Stimulated activated CD8-positive, alpha-beta memory T cell treated with anti-CD3 and anti-CD28 coated beads, Interleukin-12 subunit alpha, Interleukin-12 subunit beta, amount 100 ng/mL, for 24 hours (primary cell): ENCODE measurements around the gene MS4A10.

ENCODE experiments used
- DNase-seq: peaks from one replicate; pipeline ENCODE4 v3.0.0-alpha.2; 2020; ENCODE audit errors: extremely low read depth

The MS4A10 gene

GRCh38 chr11:60825118-60825517 is 40.0 kb downstream of the MS4A10 start:
- no peak for DNase-seq

- DNase-seq, result no peak
Observed at GRCh38 chr11:60825790-60826189, 40.7 kb downstream of the MS4A10 start.

DNA sequence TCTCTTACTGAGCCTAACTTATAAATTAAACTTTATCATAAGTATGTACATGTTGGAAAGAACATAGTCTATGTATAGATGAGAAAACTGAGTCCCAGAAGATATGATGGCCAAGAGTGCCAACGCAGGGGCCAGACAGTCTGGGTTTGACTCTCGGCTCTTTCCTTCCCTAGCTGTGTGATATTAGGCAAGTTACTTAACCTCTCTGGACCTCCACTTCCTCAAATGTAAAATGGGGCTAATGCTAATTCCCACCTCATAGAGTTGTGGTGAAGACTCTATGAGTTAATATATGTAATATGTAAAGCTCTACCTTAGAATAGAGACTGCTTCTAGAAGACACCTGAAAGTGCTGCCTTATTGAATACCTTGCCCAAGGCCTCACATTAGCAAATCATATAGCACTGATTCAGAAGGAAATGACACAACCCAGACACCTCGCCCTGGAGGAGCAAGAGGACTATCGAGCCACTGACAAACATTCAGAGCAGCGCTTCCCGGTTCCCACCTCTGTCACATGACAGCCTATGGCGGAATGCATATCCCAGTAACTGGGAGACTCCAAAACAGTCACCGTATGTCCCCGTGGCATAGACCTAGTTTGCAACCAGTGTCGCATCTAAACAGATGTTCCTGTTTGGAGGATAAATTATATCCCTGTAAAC is 45.5 kb downstream of the MS4A10 start:
- no peak for DNase-seq

DNA sequence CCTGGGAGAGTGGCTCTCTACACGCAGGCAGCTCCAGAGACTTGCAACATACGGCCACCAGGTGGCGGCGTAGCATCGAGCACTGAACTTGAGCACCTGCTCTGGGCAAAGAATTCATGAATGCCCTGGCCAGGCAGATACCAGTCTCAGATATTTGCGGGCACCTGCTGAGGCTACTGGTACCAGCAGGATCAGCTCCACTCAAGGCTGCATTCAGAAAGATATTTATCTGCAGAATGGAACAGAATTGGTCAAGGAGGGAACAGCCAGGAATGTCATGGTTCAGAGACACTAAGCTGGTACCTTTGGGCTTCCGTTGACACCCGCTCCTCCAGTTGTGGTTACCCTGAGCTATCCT is 46.0 kb downstream of the MS4A10 start:
- DNase-seq, result peak; percentile 53

GRCh38 chr11:60831501-60832079 is 46.5 kb downstream of the MS4A10 start:
- no peak for DNase-seq

DNA sequence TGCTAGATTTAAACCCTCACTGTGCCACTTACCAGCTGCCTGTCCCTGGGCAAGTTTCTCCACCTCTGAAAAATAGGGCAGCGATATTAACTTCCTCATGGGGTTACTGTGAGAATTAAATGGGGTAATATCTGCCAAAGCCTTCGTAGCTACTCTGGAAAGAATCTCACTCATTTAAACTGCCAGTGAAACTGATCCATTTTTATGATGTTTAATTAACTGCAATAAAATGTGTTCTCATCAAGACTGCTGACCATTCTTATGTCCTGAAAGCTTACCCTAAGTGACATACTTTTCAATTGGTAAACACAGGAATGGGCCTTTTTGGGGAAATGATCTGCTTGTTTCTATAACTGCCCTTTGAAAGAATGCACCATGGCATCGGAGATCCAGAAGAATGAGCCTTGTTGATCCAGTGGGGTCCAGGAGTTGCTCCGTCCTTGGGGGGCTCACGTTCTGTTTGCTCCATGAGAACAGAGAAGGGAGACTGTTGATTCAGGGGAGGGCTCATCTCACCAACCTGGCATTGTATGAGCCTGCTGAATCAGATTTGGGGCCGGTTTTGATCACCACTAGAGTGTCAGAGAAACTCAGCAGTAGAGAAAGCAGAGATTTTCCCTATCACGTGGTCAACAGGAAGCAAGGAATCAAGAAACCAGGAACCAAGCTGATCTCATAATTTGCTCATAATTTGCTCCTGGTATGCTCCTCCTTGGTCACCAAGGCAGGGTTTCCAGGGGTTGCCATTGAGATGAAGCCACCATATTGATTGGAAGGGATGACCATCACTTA is 49.8 kb downstream of the MS4A10 start:
- DNase-seq, result no peak

- no peak for DNase-seq
Observed at GRCh38 chr11:60835534-60835846, 50.4 kb downstream of the MS4A10 start.

DNA sequence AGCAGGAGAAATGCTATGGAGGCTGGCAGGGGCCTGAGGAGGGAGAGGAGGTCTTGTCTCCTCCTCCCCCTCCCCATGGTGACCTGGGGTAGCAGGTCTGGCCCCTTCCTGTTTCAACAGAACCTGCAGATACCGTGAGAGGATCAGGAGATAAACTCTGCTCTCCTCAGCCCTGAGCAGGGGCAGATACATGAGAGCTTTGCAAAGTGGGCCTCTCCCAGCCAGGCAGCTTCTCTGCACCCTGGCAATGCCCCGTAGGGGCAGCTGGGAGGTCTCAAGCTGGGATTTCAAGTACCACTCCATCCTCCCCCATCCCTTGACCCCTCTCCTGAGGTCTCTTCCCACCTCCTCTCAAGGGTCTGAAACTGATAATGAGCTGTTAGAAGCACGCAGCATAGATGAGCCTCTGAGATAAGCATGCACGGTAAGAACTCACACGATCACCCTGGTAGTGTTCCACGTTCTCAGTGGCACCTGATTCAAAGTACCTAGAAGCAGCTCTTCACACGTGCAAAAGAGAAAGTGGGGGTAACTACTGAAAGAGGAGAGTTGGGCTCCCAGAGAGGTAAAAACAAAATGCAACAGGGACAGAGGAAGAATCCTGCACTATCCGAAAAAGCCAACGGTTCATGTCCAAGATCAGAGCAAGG is 51.9 kb downstream of the MS4A10 start:
- no peak for DNase-seq

DNA sequence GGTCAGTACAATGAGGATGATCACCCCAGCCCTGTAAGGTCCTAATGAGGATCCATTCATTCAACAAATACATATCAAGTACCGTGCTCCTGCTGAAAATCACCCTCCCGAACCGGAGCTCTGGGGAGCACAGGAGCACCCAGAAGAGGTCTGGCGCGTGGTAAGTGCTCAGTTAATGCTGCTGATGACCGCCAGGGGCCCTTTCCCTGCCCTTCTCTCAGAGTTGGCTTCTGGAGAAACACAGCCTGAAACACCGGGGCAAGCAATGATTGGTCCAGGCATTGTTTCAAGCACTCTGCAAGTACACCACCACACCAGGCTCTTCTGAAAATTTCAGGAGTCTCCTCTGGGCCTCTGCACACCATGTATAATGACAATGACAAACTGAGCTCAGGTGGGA is 53.0 kb downstream of the MS4A10 start:
- DNase-seq, result no peak

DNA sequence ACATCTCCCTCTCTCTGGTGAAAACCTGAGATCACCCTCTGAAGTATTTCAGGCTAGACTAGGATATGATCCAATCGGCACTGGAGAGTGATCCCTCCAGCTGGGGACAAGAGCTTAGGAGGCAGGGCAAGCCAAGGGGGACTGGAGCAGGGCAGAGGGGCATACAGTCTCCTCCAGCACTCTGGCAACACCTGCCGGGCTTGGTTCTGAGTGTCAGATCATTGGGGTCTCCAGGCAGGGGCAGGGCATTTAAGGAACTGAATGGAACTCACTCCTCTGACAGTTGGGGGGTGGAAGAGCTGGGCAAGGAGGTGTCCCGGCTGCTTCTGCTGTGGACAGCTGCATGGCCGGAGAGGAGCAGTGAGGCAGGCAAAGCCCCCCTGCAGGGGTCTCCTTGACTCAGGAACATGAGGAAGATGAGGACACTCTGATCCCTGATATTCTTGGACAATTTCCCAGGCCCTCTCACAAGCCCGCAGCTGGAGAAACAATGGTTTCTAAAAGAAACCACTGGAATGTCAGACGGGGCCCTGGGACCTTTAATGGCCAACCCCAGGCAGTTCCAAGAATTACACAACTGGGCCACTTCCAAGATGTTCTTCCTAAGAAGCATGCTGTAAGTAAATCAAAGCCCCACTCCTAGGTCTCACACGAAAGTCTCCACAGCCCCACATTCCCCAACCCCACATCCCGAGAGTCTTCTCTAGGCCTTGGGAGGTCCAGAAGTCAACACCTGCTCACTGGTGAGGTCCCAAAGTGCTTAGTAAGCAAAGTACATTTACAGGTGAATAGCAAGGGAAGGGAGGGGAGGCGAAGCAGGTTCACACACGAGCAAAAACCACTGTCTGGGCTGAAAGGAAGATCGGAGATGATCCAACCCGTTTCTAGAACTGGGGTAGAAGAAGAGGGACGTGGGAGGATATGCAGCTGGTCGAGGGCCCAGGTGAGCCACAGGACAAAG is 55.6 kb downstream of the MS4A10 start:
- DNase-seq, result no peak

- DNase-seq, result peak; percentile 89
Observed at GRCh38 chr11:60841797-60842667, 56.9 kb downstream of the MS4A10 start, which contains the start of gene CCDC86. TSS of gene CCDC86 (plus strand) at chr11:60842113. CDS start at chr11:60842125, 12 bp downstream.

GRCh38 chr11:60842668-60843600 is 57.8 kb downstream of the MS4A10 start:
- no peak for DNase-seq

- DNase-seq, result no peak
Observed at GRCh38 chr11:60844045-60844869, 59.1 kb downstream of the MS4A10 start.

DNA sequence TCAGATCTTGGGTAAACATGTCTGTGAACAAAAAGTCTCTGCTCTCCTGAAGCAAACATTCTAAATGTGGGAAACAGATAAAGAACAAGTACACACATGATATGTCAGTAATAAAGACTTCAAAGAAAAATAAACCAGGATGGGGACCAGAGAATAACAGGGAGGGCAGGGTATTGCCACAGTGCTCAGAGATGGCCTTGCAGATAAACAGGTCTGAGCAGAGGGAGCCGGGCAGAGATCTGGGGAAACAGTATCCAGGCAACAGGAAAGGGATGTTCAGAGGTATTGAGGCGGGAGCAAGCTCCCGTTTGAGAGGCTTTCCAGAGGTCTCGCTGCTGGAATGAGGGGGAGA is 59.7 kb downstream of the MS4A10 start:
- no peak for DNase-seq

GRCh38 chr11:60845338-60845737 is 60.2 kb downstream of the MS4A10 start:
- no peak for DNase-seq

DNA sequence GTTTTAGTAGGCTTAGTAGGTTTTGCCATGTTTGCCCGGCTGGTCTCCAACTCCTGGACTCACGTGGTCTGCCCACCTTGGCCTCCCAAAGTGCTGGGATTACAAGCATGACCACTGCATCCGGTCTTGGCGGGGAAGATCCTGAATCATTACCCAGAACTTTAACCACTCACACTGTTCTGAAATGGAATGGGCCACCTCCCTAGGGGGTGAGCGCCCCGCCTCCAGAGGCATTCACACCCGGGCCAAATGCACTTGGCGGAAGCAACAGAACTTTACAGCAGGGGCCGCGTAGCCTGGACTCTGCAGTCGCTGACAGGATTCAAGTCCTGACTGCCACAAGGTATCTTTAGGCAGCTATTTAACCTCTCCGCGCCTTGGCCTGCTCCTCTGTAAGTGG is 62.1 kb downstream of the MS4A10 start:
- DNase-seq, result no peak

DNA sequence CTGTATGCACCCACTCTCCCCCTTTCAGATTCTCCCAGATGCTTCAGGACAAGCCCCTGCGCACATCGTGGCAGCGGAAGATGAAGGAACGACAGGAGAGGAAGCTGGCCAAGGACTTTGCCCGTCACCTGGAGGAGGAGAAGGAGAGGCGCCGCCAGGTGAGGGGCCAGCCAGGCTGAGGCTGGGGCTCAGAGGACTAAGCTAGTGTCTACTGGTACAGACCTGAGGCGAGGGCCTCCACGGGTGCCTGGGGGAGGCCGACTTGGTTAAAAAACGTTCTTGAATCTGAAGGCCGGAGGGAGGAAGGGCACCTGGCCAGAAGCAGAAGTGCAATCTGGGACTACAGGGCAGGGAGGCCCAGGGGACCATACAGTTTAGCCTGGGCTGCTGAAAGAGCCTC is 62.8 kb downstream of the MS4A10 start:
- no peak for DNase-seq

- no peak for DNase-seq
Observed at GRCh38 chr11:60848714-60849151, 63.6 kb downstream of the MS4A10 start.
